HCT116 (cell line): ENCODE results near the gene RCVRN. TPM values are rescaled to one million over a fixed set of nuclear protein-coding genes. Genes with fewer than 3 reads are reported as not detected.

Source experiments
- ATAC-seq: fragments of 200-7000 bp; cut with Tn5 transposase; 2 replicates; pipeline ENCODE4 v1.9.1; 2020; ENCODE audit warnings: mild to moderate bottlenecking, moderate library complexity
- BruUV-seq: library from RNA; stranded (reverse); fragments of 400-500 nt; replicated peaks from 2 replicates; lab custom pipeline; 2021; lab: Mats Ljungman, UMichigan
- CTCF ChIA-PET: fragments of 300-600 bp; sonication (Branson Sonifier 250); formaldehyde crosslinking; loops from one replicate; lab custom pipeline; 2021; ENCODE audit warnings: antibody characterized with exemption; lab: Charles Lee
- POLR2A ChIA-PET: fragments of 300-600, 350-600 bp; sonication (Branson Sonifier 250); formaldehyde crosslinking; loops from one replicate; lab custom pipeline; 2021; ENCODE audit warnings: antibody characterized with exemption; lab: Charles Lee
- RAD21 ChIA-PET, 2 experiments: fragments of 300-600 bp; sonication (Branson Sonifier 250); formaldehyde crosslinking; loops; one replicate each; lab custom pipeline; 2023; ENCODE audit warnings: low total read pairs in 2 of 2; ENCODE audit not compliant: uncharacterized antibody in 2 of 2, unreplicated experiment in 2 of 2, low non-redundant PET in 1 of 2; lab: Charles Lee
- DNase-seq: peaks from one replicate; pipeline ENCODE4 v3.0.0-alpha.2; 2010; ENCODE audit warnings: low read depth, low spot score
- H2AFZ ChIP-seq: fragments of 200-600 bp; shearing (Covaris generic), sonication (generic); 2 replicates; pipeline ENCODE4 v1.6.1; 2017; ENCODE audit warnings: low read depth, mixed run types, mixed read lengths, antibody characterized with exemption, low read length; ENCODE audit not compliant: poor library complexity, severe bottlenecking
- H3K27ac ChIP-seq: 2 replicates; pipeline ENCODE4 v1.5.1; 2012; ENCODE audit warnings: low read depth, low read length
- H3K27me3 ChIP-seq: fragments of 200-600 bp; sonication (generic); 2 replicates; pipeline ENCODE4 v1.6.1; 2016; ENCODE audit warnings: mixed run types, low read length, mixed read lengths; ENCODE audit not compliant: insufficient read depth
- H3K36me3 ChIP-seq, 2 experiments: fragments of 200-500 bp in 1 of 2; fragments of 200-600 bp in 1 of 2; sonication (Bioruptor generic) in 1 of 2; sonication (generic) in 1 of 2; 2 replicates each; pipeline versions ENCODE4 v1.5.1 to v1.6.1; 2014 to 2016; ENCODE audit warnings: low read length in 2 of 2, inconsistent platforms in 1 of 2, mixed read lengths in 1 of 2, mixed run types in 1 of 2; ENCODE audit not compliant: insufficient read depth in 2 of 2, control insufficient read depth in 1 of 2
- H3K4me1 ChIP-seq, 2 experiments: fragments of 200-600 bp in 1 of 2; sonication (generic) in 1 of 2; 2 replicates each; pipeline versions ENCODE4 v1.5.1 to v1.6.1; 2012 to 2017; ENCODE audit warnings: low read length in 2 of 2, inconsistent platforms in 1 of 2, mild to moderate bottlenecking in 1 of 2, mixed read lengths in 1 of 2, mixed run types in 1 of 2, moderate library complexity in 1 of 2; ENCODE audit not compliant: insufficient read depth in 2 of 2, control insufficient read depth in 1 of 2
- H3K4me2 ChIP-seq: fragments of 200-600 bp; sonication (generic); 2 replicates; pipeline ENCODE4 v1.6.1; 2017; ENCODE audit warnings: mixed run types, low read length, mixed read lengths
- H3K4me3 ChIP-seq, 2 experiments: fragments of 200-600 bp in 1 of 2; sonication (generic) in 1 of 2; replicated peaks in 1 of 2; 2 replicates each; pipeline ENCODE4 v1.5.1; 2011 to 2016; ENCODE audit warnings: low read length in 2 of 2, control low read depth in 1 of 2, low read depth in 1 of 2, mild to moderate bottlenecking in 1 of 2, mixed read lengths in 1 of 2, mixed run types in 1 of 2
- H3K79me2 ChIP-seq: fragments of 200-600 bp; sonication (generic); 2 replicates; pipeline ENCODE4 v1.6.1; 2017; ENCODE audit warnings: mild to moderate bottlenecking, mixed run types, low read length, moderate library complexity, mixed read lengths; ENCODE audit not compliant: insufficient read depth
- H3K9ac ChIP-seq: fragments of 200-600 bp; sonication (generic); 2 replicates; pipeline ENCODE4 v1.6.1; 2016; ENCODE audit warnings: low read length, mixed read lengths
- H3K9me2 ChIP-seq: fragments of 200-600 bp; sonication (generic), shearing (Covaris generic); 2 replicates; pipeline ENCODE4 v1.6.1; 2017; ENCODE audit warnings: mixed run types, mild to moderate bottlenecking, moderate library complexity; ENCODE audit not compliant: insufficient read depth
- H3K9me3 ChIP-seq, 2 experiments: fragments of 200-500 bp in 1 of 2; fragments of 200-600 bp in 1 of 2; sonication (Bioruptor generic) in 1 of 2; sonication (generic) in 1 of 2; 2 replicates each; pipeline ENCODE4 v1.6.1; 2014 to 2017; ENCODE audit warnings: low read length in 2 of 2, mixed read lengths in 2 of 2, inconsistent platforms in 1 of 2, low read depth in 1 of 2, mild to moderate bottlenecking in 1 of 2, mixed run types in 1 of 2, moderate library complexity in 1 of 2; ENCODE audit not compliant: control insufficient read depth in 1 of 2, insufficient read depth in 1 of 2
- H4K20me1 ChIP-seq: fragments of 200-600 bp; sonication (generic), shearing (Covaris generic); 2 replicates; pipeline ENCODE4 v1.6.1; 2017; ENCODE audit warnings: mixed run types, mild to moderate bottlenecking, moderate library complexity; ENCODE audit not compliant: insufficient read depth
- CEBPB ChIP-seq: IDR thresholded peaks from 2 replicates; pipeline ENCODE4 v1.6.1; 2012; ENCODE audit warnings: low read depth
- CTCF ChIP-seq, 3 experiments: fragments of 200-600 bp in 1 of 3; sonication (generic) in 1 of 3; IDR thresholded peaks in 2 of 3; conservative IDR thresholded peaks in 1 of 3; 2 replicates each; pipeline ENCODE4 v1.5.1; 2012 to 2017; ENCODE audit warnings: low read depth in 2 of 3, low read length in 2 of 3, antibody characterized with exemption in 1 of 3, borderline replicate concordance in 1 of 3, control low read depth in 1 of 3, mild to moderate bottlenecking in 1 of 3, mixed read lengths in 1 of 3, mixed run types in 1 of 3, moderate library complexity in 1 of 3; ENCODE audit not compliant: insufficient read depth in 1 of 3
- ELF1 ChIP-seq: IDR thresholded peaks from 2 replicates; pipeline ENCODE4 v1.6.1; 2012; ENCODE audit warnings: low read depth, borderline replicate concordance
- EZH2 ChIP-seq: fragments of 200-600 bp; sonication (generic); IDR thresholded peaks from 2 replicates; pipeline ENCODE4 v1.6.1; 2017; ENCODE audit warnings: antibody characterized with exemption, mixed run types
- FOSL1 ChIP-seq: IDR thresholded peaks from 2 replicates; pipeline ENCODE4 v1.6.1; 2012; ENCODE audit warnings: low read depth
- JUND ChIP-seq: IDR thresholded peaks from 2 replicates; pipeline ENCODE4 v1.6.1; 2012
- RAD21 ChIP-seq: IDR thresholded peaks from 2 replicates; pipeline ENCODE4 v1.6.1; 2012; ENCODE audit warnings: low read depth, mild to moderate bottlenecking
- REST ChIP-seq: IDR thresholded peaks from 2 replicates; pipeline ENCODE4 v1.6.1; 2012; ENCODE audit warnings: low read depth
- SIN3A ChIP-seq: IDR thresholded peaks from 2 replicates; pipeline ENCODE4 v1.6.1; 2012; ENCODE audit warnings: low read depth
- SRF ChIP-seq: IDR thresholded peaks from 2 replicates; pipeline ENCODE4 v1.6.1; 2012; ENCODE audit warnings: low read depth
- TCF7L2 ChIP-seq: IDR thresholded peaks from 2 replicates; pipeline ENCODE4 v1.7.0; 2011; ENCODE audit warnings: borderline replicate concordance, inconsistent platforms; ENCODE audit not compliant: insufficient read depth, insufficient read length; ENCODE audit errors: extremely low read depth
- YY1 ChIP-seq: IDR thresholded peaks from 2 replicates; pipeline ENCODE4 v1.6.1; 2011; ENCODE audit warnings: low read length, low read depth, moderate library complexity, mild to moderate bottlenecking; ENCODE audit not compliant: insufficient replicate concordance; ENCODE audit errors: extremely low read depth
- ZBTB33 ChIP-seq: IDR thresholded peaks from 2 replicates; pipeline ENCODE4 v1.6.1; 2011; ENCODE audit warnings: mild to moderate bottlenecking, low read length, moderate library complexity; ENCODE audit not compliant: insufficient replicate concordance; ENCODE audit errors: extremely low read depth
- ZFX ChIP-seq: fragments of 450-650 bp; IDR thresholded peaks from 2 replicates; pipeline ENCODE4 v1.6.1; 2017
- intact Hi-C: fragments of 100-400 bp; cut with micrococcal nuclease; formaldehyde crosslinking; loops from 2 replicates; pipeline ENCODE4 v1.10.0; 2022
- total RNA-seq: library from RNA; stranded (reverse); gene quantifications from one replicate; pipeline ENCODE4 v1.2.1, GENCODE V29; 2021; ENCODE audit not compliant: unreplicated experiment

Gene RCVRN
- total RNA-seq, 1 experiment from 2014 or later: not detected

- no peak for TF ChIP-seq CTCF (IDR thresholded peaks at IDR 0.05 in 2 of 3, conservative IDR thresholded peaks at IDR 0.05 in 1 of 3; ENCODE audit: borderline replicate concordance in 1 of 3, insufficient read depth in 1 of 3, low read depth in 2 of 3, low read length in 2 of 3)
These were observed 31.0 kb upstream of the RCVRN start (continued) for GRCh38 chr17:9936095-9936494.

- H3K4me3 ChIP-seq: no peak overlapping the region
- H3K4me2 ChIP-seq: no peak overlapping the region
- CTCF ChIA-PET: interaction anchor here (0.8 kb wide), 1 partner anchor 11 kb away, joined by 3 read pairs; no protein-coding TSS in a partner anchor
- BruUV-seq: no TSS peak
- no peak overlapping the region for H3K9ac ChIP-seq
- no peaks in the 10 kb centered on the region for H3K9me2 ChIP-seq
- no peak for TF ChIP-seq ZFX
- TF ChIP-seq CTCF (IDR thresholded peaks at IDR 0.05 in 2 of 3, conservative IDR thresholded peaks at IDR 0.05 in 1 of 3; ENCODE audit: borderline replicate concordance in 1 of 3, insufficient read depth in 1 of 3, low read depth in 2 of 3, low read length in 2 of 3): no peak
- TF ChIP-seq YY1: no peak
- no peak for TF ChIP-seq RAD21
- TF ChIP-seq TCF7L2: no peak
- no peak for TF ChIP-seq FOSL1
- TF ChIP-seq ELF1: no peak
- no peak for TF ChIP-seq JUND
- TF ChIP-seq SIN3A: no peak
- no peak for TF ChIP-seq EZH2
- no peak for TF ChIP-seq ZBTB33
- TF ChIP-seq REST: no peak
- no peak for TF ChIP-seq CEBPB
- no peak for TF ChIP-seq SRF
- H2AFZ ChIP-seq: no peak overlapping the region
- no peaks in the 10 kb centered on the region for H4K20me1 ChIP-seq
- intact Hi-C loops: no loop called here
- peaks cover 6% of the 10 kb centered on the region; the same call in 1 of the 2 replicates for H3K27me3 ChIP-seq
- H3K27ac ChIP-seq: no peak overlapping the region
- no peak for ATAC-seq
- H3K9me3 ChIP-seq: no peaks in the 10 kb centered on the region
- POLR2A ChIA-PET: no interaction called here
- H3K79me2 ChIP-seq: no peaks in the 10 kb centered on the region
- no peaks in the 10 kb centered on the region for H3K4me1 ChIP-seq
- no peak for DNase-seq
- RAD21 ChIA-PET: no interaction called here
- no peaks in the 10 kb centered on the region for H3K36me3 ChIP-seq
These were observed 30.3 kb upstream of the RCVRN start for GRCh38 chr17:9935408-9935807.
